Naive thymus-derived CD4-positive, alpha-beta T cell (primary cell): ENCODE results near the gene ARSG. TPM values are rescaled to one million over a fixed set of nuclear protein-coding genes. Genes with fewer than 3 reads are reported as not detected.
A peak's percentile ranks its signal among the peaks of the same experiment; 100 is the strongest.
"Not testable (repeated sequence)": the region's sequence is repeated elsewhere in the genome, so short reads cannot be mapped to it uniquely, and the experiment has no call there.

Experiments
- ATAC-seq: fragments of 150-1000 bp; cut with Tn5 transposase; 2 replicates; pipeline ENCODE4 v1.10.0; 2021; ENCODE audit warnings: mild to moderate bottlenecking, moderate library complexity
- CTCF ChIA-PET: fragments of 350-600 bp; sonication (Branson Sonifier 250); formaldehyde crosslinking; loops from one replicate; lab custom pipeline; 2021; ENCODE audit warnings: antibody characterized with exemption; lab: Charles Lee
- POLR2A ChIA-PET: fragments of 350-600 bp; sonication (Branson Sonifier 250); formaldehyde crosslinking; loops from one replicate; lab custom pipeline; 2021; ENCODE audit warnings: antibody characterized with exemption, inconsistent platforms; lab: Charles Lee
- DNase-seq, 9 donors: peaks; one replicate each; pipeline versions ENCODE4 v3.0.0 to v3.0.0-alpha.2; 2020 to 2022; ENCODE audit warnings: mixed read lengths in 1 of 9
- H3K27ac ChIP-seq: one replicate; pipeline ENCODE4 v1.7.0; 2013; ENCODE audit warnings: mild to moderate bottlenecking, low read depth, low read length, moderate library complexity
- H3K27me3 ChIP-seq, 2 donors: one replicate each; pipeline ENCODE4 v1.7.0; 2013; ENCODE audit warnings: low read length in 2 of 2, mild to moderate bottlenecking in 2 of 2, moderate library complexity in 2 of 2; ENCODE audit not compliant: control insufficient read depth in 2 of 2, insufficient read depth in 2 of 2
- H3K36me3 ChIP-seq, 3 experiments: 1 replicate in 2 of 3; 2 replicates in 1 of 3; pipeline ENCODE4 v1.7.0; 2013; ENCODE audit warnings: low read length in 3 of 3, mild to moderate bottlenecking in 3 of 3, moderate library complexity in 1 of 3; ENCODE audit not compliant: insufficient read depth in 3 of 3, control insufficient read depth in 2 of 3
- H3K4me1 ChIP-seq, 2 donors: one replicate each; pipeline ENCODE4 v1.7.0; 2013; ENCODE audit warnings: low read length in 2 of 2, mild to moderate bottlenecking in 2 of 2, moderate library complexity in 1 of 2; ENCODE audit not compliant: control insufficient read depth in 2 of 2, insufficient read depth in 2 of 2
- H3K4me3 ChIP-seq: 2 replicates; pipeline ENCODE4 v1.7.0; 2013; ENCODE audit warnings: mild to moderate bottlenecking, low read length
- H3K9me3 ChIP-seq, 3 experiments: 1 replicate in 2 of 3; 2 replicates in 1 of 3; pipeline ENCODE4 v1.7.0; 2013; ENCODE audit warnings: low read length in 3 of 3; ENCODE audit not compliant: control insufficient read depth in 2 of 3
- H3K27ac Mint-ChIP-seq, 9 donors: one replicate each; pipeline ENCODE4 v1.8.0; 2020 to 2022; ENCODE audit warnings: mixed read lengths in 9 of 9, mild to moderate bottlenecking in 8 of 9, moderate library complexity in 5 of 9, inconsistent platforms in 2 of 9
- H3K27me3 Mint-ChIP-seq, 5 donors: one replicate each; pipeline ENCODE4 v1.8.0; 2021 to 2022; ENCODE audit warnings: mixed read lengths in 5 of 5, mild to moderate bottlenecking in 1 of 5
- H3K36me3 Mint-ChIP-seq, 5 donors: one replicate each; pipeline ENCODE4 v1.8.0; 2020 to 2022; ENCODE audit warnings: mixed read lengths in 5 of 5, mild to moderate bottlenecking in 3 of 5, inconsistent platforms in 1 of 5
- H3K4me1 Mint-ChIP-seq, 7 donors: one replicate each; pipeline ENCODE4 v1.8.0; 2020 to 2022; ENCODE audit warnings: mixed read lengths in 7 of 7, mild to moderate bottlenecking in 3 of 7, inconsistent platforms in 1 of 7
- H3K4me3 Mint-ChIP-seq, 10 donors: one replicate each; pipeline ENCODE4 v1.8.0; 2020 to 2022; ENCODE audit warnings: mild to moderate bottlenecking in 10 of 10, mixed read lengths in 10 of 10, moderate library complexity in 6 of 10, inconsistent platforms in 2 of 10
- H3K9me3 Mint-ChIP-seq, 11 donors: one replicate each; pipeline ENCODE4 v1.8.0; 2020 to 2022; ENCODE audit warnings: mixed read lengths in 11 of 11, mild to moderate bottlenecking in 4 of 11, inconsistent platforms in 1 of 11, moderate library complexity in 1 of 11
- intact Hi-C, 2 donors: fragments of 100-400 bp; cut with micrococcal nuclease; formaldehyde crosslinking; loops; one replicate each; pipeline ENCODE4 v1.15.1; 2023
- polyA plus RNA-seq, 2 donors: library from polyadenylated mRNA; unstranded; fragments of 300-500 nt; fragmentation: Illumina TruSeq; gene quantifications; one replicate each; pipeline ENCODE4 v1.2.3, GENCODE V29; 2021
- total RNA-seq, 6 experiments: library from RNA in 5 of 6; stranded (reverse) in 5 of 6; gene quantifications; 1 replicate in 5 of 6; 2 replicates in 1 of 6; pipeline ENCODE4 v1.2.3 and lab custom pipeline; 2021 to 2026

ARSG gene
- total and polyA plus RNA-seq, 7 experiments from 2014 or later, result 7.3 to 20.0 (median 12.6) TPM

GRCh38 chr17:68413597-68414560 lies 122.6 kb downstream of the ARSG start:
- H3K36me3 ChIP-seq, H3K9me3 ChIP-seq, H3K27me3 Mint-ChIP-seq, H3K27me3 ChIP-seq: not testable (repeated sequence)
- intact Hi-C loops, result loop anchor here (1.0 to 2.0 kb wide), 4 partner anchors 15 to 123 kb away; partner anchors contain the start of genes ARSG (in 1 of the 2) and SLC16A6 (in 1 of the 2)
- ChIA-PET POLR2A (interaction anchor here (0.9 to 4.8 kb wide), 9 partner anchors 14 to 230 kb away, joined by 3 to 50 read pairs (median 5); partner anchors contain the start of genes AMZ2, ARSG and SLC16A6), CTCF (interaction anchor here (0.6 to 1.5 kb wide), 2 partner anchors 62 to 67 kb away, joined by 4 to 6 read pairs; no protein-coding TSS in a partner anchor)
- Mint-ChIP-seq H3K27ac (peak overlapping the region; percentile 62 to 96 (median 90)), H3K9me3 (peaks cover 8 to 38% (median 15%) of the 10 kb centered on the region in 11 donors), H3K4me1 (peaks cover 17 to 38% (median 37%) of the 10 kb centered on the region in 7 donors), H3K36me3 (peaks cover 9 to 46% (median 12%) of the 10 kb centered on the region in 5 donors), H3K4me3 (peak overlapping the region; percentile 79 to 98 (median 91))
- Histone ChIP-seq H3K4me1 (peaks cover 0 to 18% of the 10 kb centered on the region in 2 donors), H3K27ac (peak overlapping the region; percentile 57), H3K4me3 (peak overlapping the region; percentile 32)
- DNase-seq (peak; percentile 21 to 78 (median 67)), ATAC-seq (peak; percentile 72)

DNA sequence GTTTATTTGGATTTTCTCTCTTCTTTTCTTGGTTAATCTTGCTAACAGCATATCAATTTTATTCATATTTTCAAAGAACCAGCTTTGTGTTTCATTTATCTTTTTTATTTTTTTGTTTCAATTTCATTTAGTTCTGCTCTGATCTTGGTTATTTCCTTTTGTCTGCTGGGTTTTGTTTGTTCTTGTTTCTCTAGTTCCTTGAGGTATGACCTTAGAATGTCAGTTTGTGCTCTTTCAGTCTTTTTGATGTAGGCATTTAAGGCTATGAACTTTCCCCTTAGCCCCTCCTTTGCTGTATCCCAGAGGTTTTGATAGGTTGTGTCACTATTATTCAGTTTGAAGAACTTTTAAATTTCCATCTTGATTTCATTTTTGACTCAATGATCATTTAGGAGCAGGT lies 123.6 kb downstream of the ARSG start:
- ChIA-PET CTCF (interaction anchor here (1.5 kb wide), 1 partner anchor 68 kb away, joined by 4 read pairs; no protein-coding TSS in a partner anchor), POLR2A (interaction anchor here (0.9 to 4.8 kb wide), 9 partner anchors 15 to 231 kb away, joined by 3 to 50 read pairs (median 5); partner anchors contain the start of genes AMZ2, ARSG and SLC16A6)
- not testable (repeated sequence) for H3K27me3 Mint-ChIP-seq, H3K36me3 ChIP-seq, H3K9me3 ChIP-seq, H3K27me3 ChIP-seq, ATAC-seq
- Histone ChIP-seq H3K4me3 (peak overlapping the region; percentile 32), H3K4me1 (peaks cover 0 to 18% of the 10 kb centered on the region in 2 donors), H3K27ac (peak overlapping the region; percentile 44)
- intact Hi-C loops, result loop anchor here (1.0 to 5.0 kb wide), 6 partner anchors 16 to 124 kb away; partner anchors contain the start of genes ARSG (in 1 of the 2) and SLC16A6 (in 1 of the 2)
- peak overlapping the region; percentile 79 to 98 (median 91) for H3K4me3 Mint-ChIP-seq
- H3K9me3 Mint-ChIP-seq, result peaks cover 8 to 38% (median 15%) of the 10 kb centered on the region in 11 donors
- peak overlapping the region; percentile 62 to 96 (median 90) for H3K27ac Mint-ChIP-seq
- H3K4me1 Mint-ChIP-seq, result peaks cover 17 to 38% (median 37%) of the 10 kb centered on the region in 7 donors
- peak in 7 of 9 donors; percentile 40 to 78 (median 71) for DNase-seq
- peaks cover 9 to 51% (median 15%) of the 10 kb centered on the region in 5 donors for H3K36me3 Mint-ChIP-seq

GRCh38 chr17:68417317-68417716 lies 126.0 kb downstream of the ARSG start:
- no peak overlapping the region for H3K27ac ChIP-seq
- POLR2A ChIA-PET, result interaction anchor here (0.9 to 4.8 kb wide), 4 partner anchors 17 to 126 kb away, joined by 3 to 50 read pairs (median 6); partner anchors contain the start of genes ARSG and SLC16A6
- ATAC-seq (no peak), DNase-seq (no peak)
- Mint-ChIP-seq H3K9me3 (peaks cover 6 to 29% (median 15%) of the 10 kb centered on the region in 11 donors), H3K27me3 (no peaks in the 10 kb centered on the region), H3K27ac (peak overlapping the region in 1 of 9 donors; percentile 84), H3K4me1 (peaks cover 17 to 43% (median 37%) of the 10 kb centered on the region in 7 donors), H3K36me3 (peaks cover 19 to 56% (median 28%) of the 10 kb centered on the region in 5 donors), H3K4me3 (no peak overlapping the region)
- intact Hi-C loops, result loop anchor here (5.0 kb wide), 2 partner anchors 35 to 60 kb away; no protein-coding TSS in a partner anchor
- H3K27me3 ChIP-seq, result no peaks in the 10 kb centered on the region
- H3K36me3 ChIP-seq, result peaks cover 0 to 12% (median 5%) of the 10 kb centered on the region in 3 experiments
- H3K4me3 ChIP-seq, result no peak overlapping the region
- CTCF ChIA-PET, result interaction anchor here (1.0 to 1.4 kb wide), 3 partner anchors 12 to 129 kb away, joined by 3 to 5 read pairs (median 3); no protein-coding TSS in a partner anchor
- peaks cover 0 to 4% (median 0%) of the 10 kb centered on the region in 3 experiments for H3K9me3 ChIP-seq
- peaks cover 0 to 18% of the 10 kb centered on the region in 2 donors for H3K4me1 ChIP-seq

- peaks cover 0 to 12% (median 5%) of the 10 kb centered on the region in 3 experiments for H3K36me3 ChIP-seq
- Mint-ChIP-seq H3K9me3 (peaks cover 6 to 28% (median 15%) of the 10 kb centered on the region in 11 donors), H3K36me3 (peaks cover 19 to 60% (median 31%) of the 10 kb centered on the region in 5 donors), H3K4me1 (peaks cover 16 to 41% (median 34%) of the 10 kb centered on the region in 7 donors), H3K27ac (no peak overlapping the region), H3K27me3 (no peaks in the 10 kb centered on the region), H3K4me3 (no peak overlapping the region)
- H3K4me1 ChIP-seq, result peaks cover 0 to 18% of the 10 kb centered on the region in 2 donors
- CTCF ChIA-PET, result interaction anchor here (1.2 kb wide), 1 partner anchor 10 kb away, joined by 3 read pairs; no protein-coding TSS in a partner anchor
- no peak for DNase-seq
- H3K27me3 ChIP-seq, result no peaks in the 10 kb centered on the region
- intact Hi-C loops, result loop anchor here (5.0 kb wide), 2 partner anchors 37 to 62 kb away; no protein-coding TSS in a partner anchor
- no peak overlapping the region for H3K27ac ChIP-seq
- POLR2A ChIA-PET, result interaction anchor here (0.6 kb wide), 1 partner anchor 98 kb away, joined by 3 read pairs; no protein-coding TSS in a partner anchor
- ATAC-seq, result no peak
- no peak overlapping the region for H3K4me3 ChIP-seq
- peaks cover 0 to 4% (median 0%) of the 10 kb centered on the region in 3 experiments for H3K9me3 ChIP-seq
These were observed 127.6 kb downstream of the ARSG start for GRCh38 chr17:68418876-68419275.

DNA sequence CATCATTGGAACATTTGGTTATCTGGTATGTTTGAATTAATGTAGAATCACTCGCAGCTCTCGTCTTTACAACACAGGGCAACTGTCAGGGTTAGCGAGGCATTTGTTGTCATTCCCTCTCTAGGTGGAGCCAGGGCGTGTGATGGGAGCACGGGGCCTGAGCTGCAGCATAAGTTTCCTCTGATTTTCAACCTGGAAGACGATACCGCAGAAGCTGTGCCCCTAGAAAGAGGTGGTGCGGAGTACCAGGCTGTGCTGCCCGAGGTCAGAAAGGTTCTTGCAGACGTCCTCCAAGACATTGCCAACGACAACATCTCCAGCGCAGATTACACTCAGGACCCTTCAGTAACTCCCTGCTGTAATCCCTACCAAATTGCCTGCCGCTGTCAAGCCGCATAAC lies 128.8 kb downstream of the ARSG start:
- Mint-ChIP-seq H3K9me3 (peaks cover 4 to 17% (median 11%) of the 10 kb centered on the region in 11 donors), H3K27ac (peak overlapping the region in 2 of 9 donors; percentile 45 to 55), H3K4me1 (peaks cover 5 to 30% (median 22%) of the 10 kb centered on the region in 7 donors), H3K36me3 (peaks cover 19 to 49% (median 32%) of the 10 kb centered on the region in 5 donors), H3K4me3 (no peak overlapping the region), H3K27me3 (no peaks in the 10 kb centered on the region)
- Histone ChIP-seq H3K27me3 (no peaks in the 10 kb centered on the region), H3K4me1 (peaks cover 0 to 9% of the 10 kb centered on the region in 2 donors), H3K36me3 (peaks cover 0 to 16% (median 5%) of the 10 kb centered on the region in 3 experiments), H3K27ac (no peak overlapping the region), H3K4me3 (no peak overlapping the region), H3K9me3 (peaks cover 0 to 4% (median 0%) of the 10 kb centered on the region in 3 experiments)
- intact Hi-C loops, result no loop called here
- DNase-seq (no peak), ATAC-seq (no peak)
- ChIA-PET POLR2A (no interaction called here), CTCF (no interaction called here)
